PC-9 (cell line): ENCODE data around the gene SYN1.

Source experiments
- CTCF ChIP-seq: fragments of 200-600 bp; sonication (generic); conservative IDR thresholded peaks from 2 replicates; pipeline ENCODE4 v1.6.1; 2017; ENCODE audit warnings: mixed run types, antibody characterized with exemption, mild to moderate bottlenecking, moderate library complexity
- EZH2 ChIP-seq: fragments of 200-600 bp; sonication (generic); IDR thresholded peaks from 2 replicates; pipeline ENCODE4 v1.8.0; 2017; ENCODE audit warnings: antibody characterized with exemption, low read depth

- no peak for TF ChIP-seq CTCF
- TF ChIP-seq EZH2 = no peak
Measured at GRCh38 chrX:47612418-47612817, 7.2 kb downstream of the SYN1 start.
